22Rv1 (cell line): ENCODE measurements around the gene IPO11.
A peak's percentile ranks its signal among the peaks of the same experiment; 100 is the strongest.

Experiments used
- H3K27ac ChIP-seq: fragments of 450-650 bp; 2 replicates; pipeline ENCODE4 v1.5.1; 2017
- CTCF ChIP-seq: fragments of 450-650 bp; IDR thresholded peaks from 2 replicates; pipeline ENCODE4 v1.5.1; 2017; ENCODE audit warnings: mild to moderate bottlenecking
- ZFX ChIP-seq: fragments of 450-650 bp; IDR thresholded peaks from 2 replicates; pipeline ENCODE4 v1.6.1; 2017; ENCODE audit warnings: antibody characterized with exemption, borderline replicate concordance

The IPO11 gene

GRCh38 chr5:62412549-62413329 lies at the start of gene IPO11:
TSS of gene IPO11 (plus strand) at chr5:62412763. CDS start at chr5:62437280, 24,517 bp downstream.
- H3K27ac ChIP-seq = peak within 1 kb of the TSS; percentile 94
- TF ChIP-seq ZFX = no peak
- no peak for TF ChIP-seq CTCF

- TF ChIP-seq ZFX (no peak), CTCF (no peak)
Observed at GRCh38 chr5:62369039-62369438, 43.5 kb upstream of the IPO11 start.

GRCh38 chr5:62371409-62371808 lies 41.2 kb upstream of the IPO11 start:
- no peak overlapping the region for H3K27ac ChIP-seq
- no peak for TF ChIP-seq ZFX
- TF ChIP-seq CTCF = no peak

More at GRCh38 chr5:62369039-62369438, 43.5 kb upstream of the IPO11 start:
- no peak overlapping the region for H3K27ac ChIP-seq

- TF ChIP-seq ZFX (no peak), CTCF (no peak)
- H3K27ac ChIP-seq = no peak overlapping the region
Observed at GRCh38 chr5:62372600-62372999, 40.0 kb upstream of the IPO11 start.

- no peak overlapping the region for H3K27ac ChIP-seq
- TF ChIP-seq ZFX = no peak
- no peak for TF ChIP-seq CTCF
Observed at GRCh38 chr5:62373382-62373781, 39.2 kb upstream of the IPO11 start.

GRCh38 chr5:62374090-62374489 lies 38.5 kb upstream of the IPO11 start:
- H3K27ac ChIP-seq = no peak overlapping the region
- TF ChIP-seq ZFX (no peak), CTCF (no peak)

GRCh38 chr5:62375627-62376026 lies 36.9 kb upstream of the IPO11 start:
- TF ChIP-seq CTCF = no peak
- TF ChIP-seq ZFX = no peak

More at GRCh38 chr5:62375627-62376026, 36.9 kb upstream of the IPO11 start:
- H3K27ac ChIP-seq = peak overlapping the region; percentile 42
